Measurements from ENCODE around the gene CAVIN1.
"Not testable (repeated sequence)": the region's sequence is repeated elsewhere in the genome, so short reads cannot be mapped to it uniquely, and the experiment has no call there.

Gene CAVIN1

DNA sequence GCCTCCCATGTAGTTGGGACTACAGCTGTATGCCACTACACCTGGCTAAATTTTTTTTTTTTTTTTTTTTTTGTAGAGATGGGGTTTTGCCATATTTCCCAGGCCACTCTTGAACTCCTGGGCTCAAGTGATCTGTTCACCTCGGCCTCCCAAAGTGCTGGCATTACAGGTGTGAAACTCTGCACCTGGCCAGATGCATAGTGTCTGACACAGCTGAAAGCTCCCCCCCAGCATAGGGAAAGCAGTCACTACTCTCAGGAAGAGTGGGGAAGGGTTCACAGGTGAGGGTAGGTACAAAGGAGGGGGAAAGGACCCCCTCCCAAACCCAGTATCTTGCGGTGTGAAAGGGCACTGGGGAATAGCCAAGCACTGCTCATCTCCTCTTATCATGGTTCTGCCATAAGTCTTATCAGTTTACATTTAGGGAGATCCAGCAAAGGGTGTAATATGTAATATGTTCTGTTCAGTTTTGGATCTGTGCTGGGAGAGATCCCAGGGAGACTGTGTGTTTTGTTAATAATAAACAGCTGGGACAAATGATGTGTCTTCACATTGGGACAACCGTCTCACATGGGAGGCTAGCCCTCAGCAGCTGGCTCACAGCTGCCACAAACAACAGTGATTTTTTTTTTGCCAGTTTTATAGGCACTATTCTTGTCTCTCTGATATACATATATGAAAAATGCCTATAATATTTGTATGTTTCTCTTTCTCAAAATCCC, 6.8 kb upstream of the CAVIN1 start:
- DNase-seq = no peak

DNA sequence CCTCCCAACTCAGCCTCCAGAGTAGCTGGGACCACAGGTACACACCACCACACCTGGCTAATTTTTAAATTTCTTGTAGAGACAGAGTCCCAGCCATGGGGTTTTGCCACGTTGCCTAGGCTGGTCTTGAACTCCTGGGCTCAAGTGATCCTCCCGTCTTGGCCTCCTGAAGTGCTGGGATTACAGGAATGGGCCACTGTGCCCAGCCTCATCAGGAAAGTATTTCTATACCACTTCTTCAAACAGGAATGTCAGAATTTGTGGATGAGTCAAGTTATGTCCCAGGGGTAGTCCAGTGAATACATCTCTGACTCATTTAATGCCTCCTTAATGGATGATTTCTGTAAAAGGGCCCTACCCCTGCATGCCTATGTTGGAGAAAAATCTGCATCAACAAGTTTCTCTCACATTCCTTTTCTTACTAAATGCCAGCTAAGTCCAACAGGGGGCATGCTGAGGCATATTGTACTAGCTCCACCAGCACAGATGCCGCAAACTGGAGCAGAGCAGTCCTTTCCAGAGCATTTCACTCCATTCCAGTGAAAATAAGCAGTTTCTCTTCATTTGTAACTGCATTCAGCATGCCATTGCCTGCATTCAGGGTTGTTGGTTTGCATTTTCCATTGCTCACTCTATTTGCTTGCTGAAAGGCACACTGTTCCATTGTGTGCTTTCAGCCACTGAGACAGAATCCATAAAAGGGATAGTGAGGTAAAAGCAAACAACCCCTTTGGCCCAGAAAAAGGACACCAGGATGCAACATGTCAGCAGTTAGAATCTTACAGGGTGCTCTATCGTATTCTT, 5.3 kb upstream of the CAVIN1 start:
- DNase-seq = peak; percentile 55

DNA sequence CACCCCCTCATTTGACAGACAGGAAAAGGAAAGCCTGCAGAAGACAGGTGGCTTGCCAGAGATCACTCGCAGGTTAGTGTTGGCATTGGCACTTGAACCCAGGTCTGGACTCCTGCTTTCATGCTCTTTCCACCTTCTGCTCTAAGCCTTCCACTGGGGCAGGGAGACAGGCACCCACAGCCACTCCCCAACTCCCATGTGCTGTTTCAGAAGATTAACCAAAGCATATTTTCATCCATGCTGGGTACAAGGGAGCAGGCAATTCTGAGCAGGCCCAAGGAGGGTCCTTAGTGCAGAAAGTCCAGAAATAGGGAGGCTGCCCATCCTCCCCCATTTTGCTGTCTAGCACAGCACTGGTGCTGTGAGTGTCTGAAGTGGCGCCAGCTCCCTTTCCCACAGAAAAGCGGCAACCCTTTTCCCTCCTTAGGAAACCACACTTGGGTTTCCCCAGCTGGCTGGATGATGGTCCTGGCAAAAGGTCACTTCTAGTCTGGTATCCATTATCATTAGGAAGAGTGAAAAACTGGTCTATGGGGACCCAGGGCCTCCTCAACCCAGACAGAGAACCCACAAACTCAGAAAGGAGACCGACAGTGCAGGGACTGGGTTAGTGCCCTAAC, 2.0 kb upstream of the CAVIN1 start:
- DNase-seq = no peak

DNA sequence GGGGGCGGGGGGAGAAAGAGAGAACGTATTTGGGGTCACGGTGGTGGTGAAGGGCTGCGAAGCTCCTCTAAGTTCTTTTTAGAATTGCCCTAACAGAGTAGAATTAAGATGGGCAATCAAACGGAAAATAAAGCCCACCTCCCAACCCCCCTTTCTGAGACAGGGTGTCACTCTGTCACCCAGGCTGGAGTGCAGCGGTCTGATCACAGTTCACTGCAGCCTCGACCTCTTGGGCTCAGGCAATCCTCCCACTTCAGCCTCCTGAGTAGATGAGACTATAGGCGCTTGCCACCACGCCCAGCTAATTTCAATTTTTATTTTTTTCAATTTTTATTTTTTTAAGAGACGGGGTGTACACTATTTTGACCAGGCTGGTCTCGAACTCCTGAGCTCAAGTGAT, 710 bp upstream of the CAVIN1 start:
- no peak for DNase-seq

DNA sequence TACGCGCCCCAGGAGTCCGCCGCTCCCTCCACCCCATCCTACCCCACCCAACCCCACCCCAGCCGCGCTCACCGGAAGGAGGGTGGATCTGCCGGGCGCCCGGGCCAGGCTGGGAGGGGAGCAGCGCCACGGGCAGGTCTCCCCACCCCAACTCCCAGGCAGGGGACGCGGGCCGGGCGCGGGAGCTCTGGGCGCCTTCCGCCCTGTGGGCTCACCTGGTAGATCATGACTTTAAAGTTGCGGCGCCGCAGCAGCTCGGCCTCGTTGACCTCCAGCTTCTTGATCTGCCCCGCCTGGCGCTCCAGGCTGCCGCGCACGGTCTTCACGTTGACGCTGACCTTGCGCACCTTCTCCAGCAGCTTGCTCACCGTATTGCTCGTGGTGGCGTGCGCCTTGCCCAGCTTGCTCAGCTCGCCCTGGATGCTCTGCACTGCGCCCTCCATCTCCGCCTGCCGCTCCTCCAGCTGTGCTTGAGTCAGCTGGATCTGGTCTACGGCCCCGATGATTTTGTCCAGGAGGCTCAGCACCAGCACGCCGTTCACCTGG, 571 bp downstream of the CAVIN1 start:
- no peak for DNase-seq

DNA sequence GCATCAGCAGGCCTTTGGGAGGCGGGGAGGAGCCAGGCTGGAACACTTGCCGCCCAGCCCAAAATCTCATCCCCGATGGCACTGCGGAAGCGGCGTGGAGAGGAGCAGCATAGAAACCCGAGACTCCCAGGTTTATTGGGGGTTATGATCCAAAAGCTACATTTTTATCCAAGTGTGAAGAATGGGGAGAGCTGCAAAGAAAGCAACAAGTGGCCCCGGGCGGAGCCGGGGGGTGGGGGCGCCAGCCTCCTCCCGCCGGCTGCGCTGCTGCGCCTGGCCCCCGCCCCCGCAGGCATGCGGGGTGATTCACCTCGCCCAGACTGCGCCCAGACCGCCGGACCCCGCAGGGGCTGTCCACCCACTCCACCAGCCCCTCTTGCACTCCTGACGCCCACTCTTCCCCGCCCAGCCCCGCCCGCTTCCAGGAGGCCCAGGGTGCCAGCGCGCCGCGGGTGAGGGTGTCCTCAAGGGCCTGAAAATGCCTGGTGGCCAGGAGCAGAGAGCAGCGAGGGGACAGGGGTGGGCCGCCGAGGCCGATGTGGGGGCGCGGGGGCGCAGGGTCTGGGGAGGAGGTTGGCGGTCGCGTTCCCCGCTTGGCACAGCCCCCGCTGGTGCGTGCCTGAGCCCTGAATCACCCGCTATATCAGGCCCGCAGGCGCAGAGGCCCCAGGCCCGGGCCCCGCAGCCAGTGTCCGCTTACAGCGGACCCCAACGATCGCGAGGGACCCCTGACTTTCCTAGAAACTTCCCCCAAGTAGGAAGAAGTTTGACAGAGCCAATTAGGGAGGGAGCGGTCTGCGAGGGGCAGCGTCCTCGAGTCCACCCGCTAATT, 1.3 kb downstream of the CAVIN1 start:
- DNase-seq = no peak

DNA sequence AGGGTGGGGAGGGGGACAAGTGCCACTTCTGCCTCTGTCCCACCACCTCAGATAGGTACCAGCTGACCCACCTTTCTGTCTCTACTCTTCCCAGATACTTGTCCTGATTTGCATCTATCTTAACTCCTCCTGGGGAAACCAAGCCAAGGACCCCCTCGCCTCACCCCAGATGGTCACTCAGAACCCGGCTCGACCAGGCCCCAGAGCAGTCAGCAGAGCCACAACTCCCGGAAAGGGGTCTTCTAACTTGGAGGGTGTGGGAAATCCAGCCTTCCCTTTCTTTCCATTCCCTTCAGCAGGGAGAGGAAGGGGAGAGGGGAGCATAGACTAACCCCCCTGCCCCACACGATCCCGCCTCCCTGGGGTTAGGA, 1.9 kb downstream of the CAVIN1 start:
- no peak for DNase-seq

DNA sequence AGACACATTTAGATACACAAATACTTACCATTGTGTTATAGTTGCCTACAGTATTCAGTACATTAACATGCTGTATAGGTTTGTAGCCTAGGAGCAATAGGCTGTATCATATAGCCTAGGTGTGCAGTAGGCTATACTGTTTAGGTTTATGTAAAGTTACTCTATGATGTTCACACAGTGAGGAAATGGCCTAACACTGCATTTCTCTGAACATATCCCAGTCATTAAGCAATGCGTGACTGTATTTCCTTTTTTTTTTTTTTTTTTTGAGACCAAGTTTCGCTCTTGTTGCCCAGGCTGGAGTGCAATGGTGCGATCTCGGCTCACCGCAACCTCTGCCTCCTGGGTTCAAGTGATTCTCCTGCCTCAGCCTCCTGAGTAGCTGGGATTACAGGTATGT, 5.1 kb downstream of the CAVIN1 start:
- DNase-seq = not testable (repeated sequence)

DNA sequence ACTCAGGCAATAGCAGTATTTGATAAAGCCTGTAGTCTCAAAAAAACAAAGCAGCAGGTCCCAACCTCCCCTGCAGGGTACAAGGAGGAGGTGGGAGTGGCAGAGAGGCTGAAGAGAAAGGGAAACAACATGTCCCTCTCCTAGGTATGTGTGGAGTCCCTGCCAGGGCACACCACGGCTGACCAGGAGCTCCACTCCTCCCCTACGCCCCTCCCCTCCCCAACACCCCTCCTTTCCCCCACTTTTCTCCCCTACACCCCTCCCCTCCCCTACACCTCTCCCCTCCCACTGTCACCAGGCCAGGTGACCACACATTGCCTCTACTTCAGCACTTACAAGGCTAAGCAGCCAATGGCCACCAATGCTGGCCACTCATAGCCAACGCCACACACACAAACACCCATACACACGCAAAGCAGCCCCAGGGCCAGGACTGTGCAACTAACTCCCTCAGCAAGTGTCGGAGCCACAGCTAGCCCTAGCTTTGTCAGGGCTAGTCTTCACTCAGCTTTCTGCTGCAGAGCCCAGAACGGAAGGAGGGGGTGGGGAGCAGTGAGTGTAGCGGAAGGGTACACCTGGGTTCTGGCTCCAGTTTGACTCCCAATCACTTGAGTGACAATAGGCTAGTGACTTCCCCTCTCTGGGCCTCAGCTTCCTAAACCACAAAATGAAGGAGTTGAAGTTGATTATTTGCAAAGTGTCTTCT, 8.2 kb downstream of the CAVIN1 start:
- DNase-seq = no peak

DNA sequence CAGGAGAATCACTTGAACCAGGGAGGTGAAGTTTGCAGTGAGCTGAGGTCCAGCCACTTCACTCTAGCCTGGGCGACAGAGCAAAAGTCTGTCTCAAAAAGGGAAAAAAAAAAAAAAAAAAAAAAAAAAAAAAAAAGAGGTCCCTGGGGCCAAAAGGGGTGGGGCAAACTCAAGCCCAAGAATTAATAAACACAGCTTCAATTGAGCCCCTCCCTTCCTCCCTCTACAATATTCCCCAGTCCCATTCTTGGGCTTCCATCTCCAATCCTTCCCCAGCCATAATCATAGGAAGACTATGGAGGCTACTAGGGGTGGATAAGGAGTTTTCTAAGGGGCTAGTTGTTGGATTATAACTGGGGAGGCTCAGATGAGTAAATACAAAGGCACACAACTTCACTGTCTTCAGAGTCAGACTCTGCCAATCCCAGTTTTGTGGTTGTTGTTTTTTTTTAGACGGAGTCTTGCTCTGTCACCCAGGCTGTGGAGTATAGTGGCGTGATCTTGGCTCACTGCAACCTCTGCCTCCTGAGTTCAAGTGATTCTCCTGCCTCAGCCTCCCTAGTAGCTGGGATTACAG, 9.5 kb downstream of the CAVIN1 start:
- no peak for DNase-seq

DNA sequence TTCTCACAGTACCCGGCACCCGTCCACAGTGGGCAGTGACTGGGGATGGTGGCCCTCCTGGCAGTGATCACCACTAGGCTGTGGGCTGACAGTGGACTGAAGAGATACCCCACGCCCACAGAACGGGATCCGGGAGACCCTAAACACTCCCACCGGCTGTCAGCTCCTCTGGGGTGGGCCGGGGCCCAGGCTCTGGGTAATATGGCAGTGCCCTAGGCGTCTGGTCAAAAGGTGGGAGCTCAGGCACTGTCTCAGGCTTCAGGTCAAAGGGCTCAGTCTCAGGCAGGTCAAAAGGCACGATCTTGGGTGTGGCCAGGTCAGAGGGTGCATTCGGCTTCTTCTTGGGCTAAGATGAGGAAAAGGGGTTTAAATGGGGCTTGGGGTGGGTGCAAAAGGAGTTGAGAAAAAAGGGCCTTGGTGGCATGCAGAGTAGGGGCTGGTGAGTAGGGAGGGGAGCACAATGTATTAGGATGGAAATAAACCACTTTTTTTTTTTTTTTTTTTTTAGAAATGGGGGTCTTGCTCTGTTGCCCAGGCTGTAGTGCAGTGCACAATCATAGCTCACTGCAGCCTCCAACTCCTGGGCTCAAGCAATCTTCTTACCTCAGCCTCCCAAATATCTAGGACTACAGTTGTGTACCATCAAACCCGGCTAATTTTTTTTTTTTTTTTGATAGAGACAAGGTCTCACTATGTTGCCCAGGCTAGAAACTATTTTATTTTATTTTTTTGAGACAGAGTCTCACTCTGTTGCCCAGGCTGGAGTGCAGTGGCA, 11.0 kb downstream of the CAVIN1 start:
- no peak for DNase-seq

DNA sequence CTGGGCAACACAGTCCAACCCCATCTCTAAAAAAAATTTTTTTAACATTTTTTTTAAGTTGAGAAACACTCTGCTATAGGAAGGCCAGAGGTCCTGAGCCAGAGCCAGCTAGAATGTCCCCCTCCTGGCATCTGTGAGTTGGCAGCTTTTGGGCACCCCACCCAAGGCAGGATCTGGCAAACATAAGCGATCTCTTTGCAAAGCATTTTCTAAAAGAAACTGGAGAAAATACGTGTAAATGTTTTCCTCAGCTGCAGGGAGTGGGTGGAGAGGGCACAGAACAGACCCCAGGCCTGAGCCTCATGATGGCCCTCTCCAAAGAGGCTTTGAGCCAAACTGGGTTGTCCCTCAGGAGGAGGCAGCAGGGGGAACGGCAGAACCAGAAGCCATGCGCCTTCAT, 11.7 kb downstream of the CAVIN1 start:
- DNase-seq = no peak

DNA sequence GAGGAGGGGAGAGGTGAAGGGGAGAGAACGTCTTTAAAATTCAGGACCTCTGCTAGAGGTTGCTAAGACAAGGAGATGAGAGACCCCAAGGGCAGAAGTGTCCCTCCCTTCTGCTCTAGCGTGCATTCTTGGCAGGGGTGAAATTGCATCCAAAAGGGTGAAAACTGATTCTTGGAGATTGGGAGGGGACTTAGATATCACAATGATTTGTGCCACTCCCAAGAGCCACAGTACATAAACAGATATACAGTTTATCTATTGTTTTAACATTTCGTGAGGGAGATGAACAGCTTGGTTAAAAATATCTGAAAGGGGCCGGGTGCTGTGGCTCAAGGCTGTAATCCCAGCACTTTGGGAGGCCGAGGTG, 12.8 kb downstream of the CAVIN1 start:
- DNase-seq = no peak

DNA sequence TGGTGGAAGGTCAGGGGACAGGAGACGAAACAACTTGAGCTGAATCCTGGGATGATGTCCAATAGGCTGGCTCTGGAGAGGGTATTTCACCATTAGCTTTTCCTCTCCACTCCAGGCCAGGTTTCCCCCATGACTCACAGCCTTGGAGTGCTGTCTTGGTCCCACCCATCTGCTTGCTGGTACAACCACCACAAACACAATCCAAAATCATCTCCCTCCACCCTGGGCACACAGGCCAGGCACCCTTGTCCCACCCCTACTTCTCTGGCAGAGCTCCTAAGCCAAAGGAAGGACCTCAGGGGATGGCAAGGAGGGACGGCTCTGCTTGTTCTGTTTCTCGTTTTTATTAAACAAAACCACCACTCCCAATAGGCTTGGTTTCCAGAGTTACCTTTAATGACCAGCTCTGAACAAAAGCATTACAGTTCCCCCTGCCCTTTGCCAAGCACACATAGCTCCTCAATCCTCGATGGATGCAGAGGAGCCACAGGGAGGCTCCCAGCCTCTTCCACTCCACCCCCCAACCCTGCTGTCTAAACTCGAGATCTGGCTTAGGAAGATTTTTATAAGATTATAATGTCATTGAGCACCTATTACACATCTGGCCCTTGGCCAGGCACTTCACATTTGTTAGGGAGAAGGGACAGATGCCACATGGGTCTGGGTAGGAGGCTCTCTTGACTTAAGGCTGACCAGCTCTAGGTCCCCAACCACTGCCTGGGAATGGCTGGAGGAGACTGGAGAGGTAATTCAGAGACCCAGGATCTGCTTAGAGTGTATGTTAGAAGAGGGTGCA, 13.3 kb downstream of the CAVIN1 start:
- no peak for DNase-seq

DNA sequence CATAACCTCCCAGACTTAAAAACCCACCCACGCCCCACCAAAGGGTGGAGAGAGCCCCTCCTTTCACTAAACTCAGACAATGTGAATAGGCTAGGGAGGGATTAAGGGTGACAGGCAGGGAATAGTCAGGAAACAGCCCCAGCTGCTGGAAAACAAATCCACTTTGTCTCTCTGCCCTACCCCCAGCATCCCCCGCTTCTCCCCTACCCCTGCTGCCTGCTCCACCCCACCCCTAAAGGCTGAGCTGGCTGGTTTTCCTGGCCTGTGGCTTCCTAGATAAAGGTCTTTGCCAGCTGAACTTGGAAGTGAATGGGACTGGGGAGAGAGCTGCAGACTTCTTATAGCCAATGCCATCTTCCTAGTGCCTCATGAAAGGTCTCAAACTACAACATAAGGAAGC, 15.0 kb downstream of the CAVIN1 start:
- no peak for DNase-seq

DNA sequence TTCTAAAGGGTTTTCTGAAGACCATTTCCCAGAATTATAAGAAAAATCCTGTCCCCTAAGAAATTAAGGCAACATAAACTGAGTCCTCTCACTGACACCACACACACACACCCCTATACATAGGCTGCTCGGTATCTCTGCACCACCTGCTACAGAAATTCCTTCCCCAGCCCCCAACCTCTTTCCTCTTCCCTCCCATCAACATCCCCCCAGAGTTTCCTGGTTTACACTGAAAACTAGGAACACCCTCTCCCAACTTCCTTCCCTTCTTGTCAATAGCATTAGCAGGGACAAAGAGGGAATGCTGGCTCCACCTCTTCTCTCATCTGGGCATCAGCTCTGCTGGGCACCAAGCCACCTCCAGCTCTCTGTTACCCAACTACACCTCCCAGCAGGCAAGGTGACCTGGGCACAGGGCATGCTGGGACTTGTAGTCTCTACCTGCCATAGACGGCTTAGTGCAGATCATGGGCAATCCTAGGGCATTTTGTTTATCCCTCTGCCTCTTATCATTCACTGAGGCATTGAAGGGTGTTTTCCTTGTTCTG, 15.7 kb downstream of the CAVIN1 start:
- peak; percentile 74 for DNase-seq

DNA sequence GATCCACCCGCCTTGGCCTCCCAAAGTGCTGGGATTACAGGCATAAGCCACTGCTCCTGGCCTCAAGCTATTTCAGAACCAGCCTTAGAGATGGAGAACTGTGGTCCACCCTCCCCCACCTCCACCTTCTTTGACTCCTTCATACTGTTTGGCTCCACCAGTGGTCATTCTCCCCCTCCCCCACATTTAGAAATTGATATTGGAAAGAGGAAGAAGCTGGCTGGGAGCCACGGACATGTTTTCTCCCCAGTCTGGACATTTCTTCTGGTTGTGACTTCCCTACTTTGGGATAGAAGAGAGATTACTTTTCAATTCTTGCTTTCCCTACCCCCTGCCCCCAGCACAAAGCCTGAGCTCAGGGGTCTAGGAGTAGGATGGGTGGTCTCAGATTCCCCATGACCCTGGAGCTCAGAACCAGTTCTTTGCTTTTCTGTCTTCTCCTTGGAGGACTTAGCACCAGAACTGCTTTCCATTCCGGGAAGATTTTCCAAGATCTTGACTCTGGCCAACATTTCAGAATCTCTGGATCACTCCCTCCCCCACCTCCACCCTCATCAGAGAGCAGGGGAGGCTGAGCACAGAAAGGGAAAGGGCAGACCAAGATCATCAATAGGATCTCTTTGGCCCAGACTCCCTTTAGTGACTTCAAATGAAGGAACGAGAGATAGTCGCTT, 16.3 kb downstream of the CAVIN1 start:
- no peak for DNase-seq

DNA sequence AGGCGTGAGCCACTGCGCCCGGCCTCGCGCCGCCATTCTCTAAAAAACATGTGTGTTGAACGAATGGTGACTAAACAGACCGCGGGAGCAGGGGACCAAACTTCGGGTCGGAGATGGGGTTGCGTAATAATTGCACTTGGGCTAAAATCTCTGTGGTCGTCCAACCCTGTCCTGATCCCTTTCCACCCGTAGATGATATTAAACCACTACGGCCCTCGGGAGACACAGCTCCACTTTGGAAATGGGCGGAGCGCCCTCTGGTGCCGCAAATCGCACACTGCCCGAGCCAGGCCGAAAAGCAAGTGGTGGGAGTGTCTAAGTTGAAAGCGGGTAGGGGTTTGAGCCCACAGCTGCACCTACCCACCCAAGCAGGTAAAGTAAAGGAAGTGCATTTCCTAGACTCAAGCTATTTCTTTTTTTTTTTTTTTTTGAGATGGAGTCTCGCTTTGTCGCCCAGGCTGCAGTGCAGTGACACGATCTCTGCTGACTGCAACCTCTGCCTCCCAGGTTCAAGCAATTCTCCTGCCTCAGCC, 17.0 kb downstream of the CAVIN1 start:
- DNase-seq = peak; percentile 84

DNA sequence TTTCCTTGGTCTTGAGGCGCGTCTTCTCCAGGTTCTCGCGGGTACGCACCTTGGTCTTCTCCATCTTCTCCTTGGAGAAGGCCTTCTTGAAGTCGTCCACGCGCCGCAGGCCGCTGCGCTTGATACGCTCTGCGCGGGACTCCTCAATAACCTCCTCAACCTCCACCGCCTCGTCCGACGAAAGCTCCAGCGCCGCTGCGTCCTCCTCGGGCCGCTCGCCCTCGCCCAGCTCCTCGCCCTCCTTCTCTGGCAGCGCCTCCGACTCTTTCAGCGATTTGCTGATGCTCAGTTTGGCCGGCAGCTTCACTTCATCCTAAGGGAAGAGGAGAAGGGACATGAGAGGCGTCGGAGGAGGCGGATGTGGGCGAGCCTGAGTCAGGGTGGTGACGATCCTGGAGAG, 18.0 kb downstream of the CAVIN1 start:
- DNase-seq = no peak
